HCT116 (cell line): ENCODE results near the gene DOCK11. TPM values are rescaled to one million over a fixed set of nuclear protein-coding genes. Genes with fewer than 3 reads are reported as not detected.

Experiments used
- ATAC-seq: fragments of 200-7000 bp; cut with Tn5 transposase; 2 replicates; pipeline ENCODE4 v1.9.1; 2020; ENCODE audit warnings: mild to moderate bottlenecking, moderate library complexity
- BruUV-seq: library from RNA; stranded (reverse); fragments of 400-500 nt; replicated peaks from 2 replicates; lab custom pipeline; 2021; lab: Mats Ljungman, UMichigan
- CTCF ChIA-PET: fragments of 300-600 bp; sonication (Branson Sonifier 250); formaldehyde crosslinking; loops from one replicate; lab custom pipeline; 2021; ENCODE audit warnings: antibody characterized with exemption; lab: Charles Lee
- POLR2A ChIA-PET: fragments of 300-600, 350-600 bp; sonication (Branson Sonifier 250); formaldehyde crosslinking; loops from one replicate; lab custom pipeline; 2021; ENCODE audit warnings: antibody characterized with exemption; lab: Charles Lee
- RAD21 ChIA-PET, 2 experiments: fragments of 300-600 bp; sonication (Branson Sonifier 250); formaldehyde crosslinking; loops; one replicate each; lab custom pipeline; 2023; ENCODE audit warnings: low total read pairs in 2 of 2; ENCODE audit not compliant: uncharacterized antibody in 2 of 2, unreplicated experiment in 2 of 2, low non-redundant PET in 1 of 2; lab: Charles Lee
- DNase-seq: peaks from one replicate; pipeline ENCODE4 v3.0.0-alpha.2; 2010; ENCODE audit warnings: low read depth, low spot score
- H2AFZ ChIP-seq: fragments of 200-600 bp; shearing (Covaris generic), sonication (generic); 2 replicates; pipeline ENCODE4 v1.6.1; 2017; ENCODE audit warnings: low read depth, mixed run types, mixed read lengths, antibody characterized with exemption, low read length; ENCODE audit not compliant: poor library complexity, severe bottlenecking
- H3K27ac ChIP-seq: 2 replicates; pipeline ENCODE4 v1.5.1; 2012; ENCODE audit warnings: low read depth, low read length
- H3K27me3 ChIP-seq: fragments of 200-600 bp; sonication (generic); 2 replicates; pipeline ENCODE4 v1.6.1; 2016; ENCODE audit warnings: mixed run types, low read length, mixed read lengths; ENCODE audit not compliant: insufficient read depth
- H3K36me3 ChIP-seq, 2 experiments: fragments of 200-500 bp in 1 of 2; fragments of 200-600 bp in 1 of 2; sonication (Bioruptor generic) in 1 of 2; sonication (generic) in 1 of 2; 2 replicates each; pipeline versions ENCODE4 v1.5.1 to v1.6.1; 2014 to 2016; ENCODE audit warnings: low read length in 2 of 2, inconsistent platforms in 1 of 2, mixed read lengths in 1 of 2, mixed run types in 1 of 2; ENCODE audit not compliant: insufficient read depth in 2 of 2, control insufficient read depth in 1 of 2
- H3K4me1 ChIP-seq, 2 experiments: fragments of 200-600 bp in 1 of 2; sonication (generic) in 1 of 2; 2 replicates each; pipeline versions ENCODE4 v1.5.1 to v1.6.1; 2012 to 2017; ENCODE audit warnings: low read length in 2 of 2, inconsistent platforms in 1 of 2, mild to moderate bottlenecking in 1 of 2, mixed read lengths in 1 of 2, mixed run types in 1 of 2, moderate library complexity in 1 of 2; ENCODE audit not compliant: insufficient read depth in 2 of 2, control insufficient read depth in 1 of 2
- H3K4me2 ChIP-seq: fragments of 200-600 bp; sonication (generic); 2 replicates; pipeline ENCODE4 v1.6.1; 2017; ENCODE audit warnings: mixed run types, low read length, mixed read lengths
- H3K4me3 ChIP-seq, 2 experiments: fragments of 200-600 bp in 1 of 2; sonication (generic) in 1 of 2; replicated peaks in 1 of 2; 2 replicates each; pipeline ENCODE4 v1.5.1; 2011 to 2016; ENCODE audit warnings: low read length in 2 of 2, control low read depth in 1 of 2, low read depth in 1 of 2, mild to moderate bottlenecking in 1 of 2, mixed read lengths in 1 of 2, mixed run types in 1 of 2
- H3K79me2 ChIP-seq: fragments of 200-600 bp; sonication (generic); 2 replicates; pipeline ENCODE4 v1.6.1; 2017; ENCODE audit warnings: mild to moderate bottlenecking, mixed run types, low read length, moderate library complexity, mixed read lengths; ENCODE audit not compliant: insufficient read depth
- H3K9ac ChIP-seq: fragments of 200-600 bp; sonication (generic); 2 replicates; pipeline ENCODE4 v1.6.1; 2016; ENCODE audit warnings: low read length, mixed read lengths
- H3K9me2 ChIP-seq: fragments of 200-600 bp; sonication (generic), shearing (Covaris generic); 2 replicates; pipeline ENCODE4 v1.6.1; 2017; ENCODE audit warnings: mixed run types, mild to moderate bottlenecking, moderate library complexity; ENCODE audit not compliant: insufficient read depth
- H3K9me3 ChIP-seq, 2 experiments: fragments of 200-500 bp in 1 of 2; fragments of 200-600 bp in 1 of 2; sonication (Bioruptor generic) in 1 of 2; sonication (generic) in 1 of 2; 2 replicates each; pipeline ENCODE4 v1.6.1; 2014 to 2017; ENCODE audit warnings: low read length in 2 of 2, mixed read lengths in 2 of 2, inconsistent platforms in 1 of 2, low read depth in 1 of 2, mild to moderate bottlenecking in 1 of 2, mixed run types in 1 of 2, moderate library complexity in 1 of 2; ENCODE audit not compliant: control insufficient read depth in 1 of 2, insufficient read depth in 1 of 2
- H4K20me1 ChIP-seq: fragments of 200-600 bp; sonication (generic), shearing (Covaris generic); 2 replicates; pipeline ENCODE4 v1.6.1; 2017; ENCODE audit warnings: mixed run types, mild to moderate bottlenecking, moderate library complexity; ENCODE audit not compliant: insufficient read depth
- ATF3 ChIP-seq: IDR thresholded peaks from 2 replicates; pipeline ENCODE4 v1.6.1; 2012
- CEBPB ChIP-seq: IDR thresholded peaks from 2 replicates; pipeline ENCODE4 v1.6.1; 2012; ENCODE audit warnings: low read depth
- EGR1 ChIP-seq: IDR thresholded peaks from 2 replicates; pipeline ENCODE4 v1.6.1; 2012; ENCODE audit warnings: low read depth
- FOSL1 ChIP-seq: IDR thresholded peaks from 2 replicates; pipeline ENCODE4 v1.6.1; 2012; ENCODE audit warnings: low read depth
- POLR2A ChIP-seq: IDR thresholded peaks from 2 replicates; pipeline ENCODE4 v1.7.0; 2011; ENCODE audit warnings: borderline replicate concordance; ENCODE audit not compliant: insufficient read depth, insufficient read length; ENCODE audit errors: extremely low read depth
- POLR2AphosphoS5 ChIP-seq: IDR thresholded peaks from 2 replicates; pipeline ENCODE4 v1.6.1; 2011; ENCODE audit warnings: mild to moderate bottlenecking, low read depth, low read length, moderate library complexity
- SIN3A ChIP-seq: IDR thresholded peaks from 2 replicates; pipeline ENCODE4 v1.6.1; 2012; ENCODE audit warnings: low read depth
- SRF ChIP-seq: IDR thresholded peaks from 2 replicates; pipeline ENCODE4 v1.6.1; 2012; ENCODE audit warnings: low read depth
- ZFX ChIP-seq: fragments of 450-650 bp; IDR thresholded peaks from 2 replicates; pipeline ENCODE4 v1.6.1; 2017
- intact Hi-C: fragments of 100-400 bp; cut with micrococcal nuclease; formaldehyde crosslinking; loops from 2 replicates; pipeline ENCODE4 v1.10.0; 2022
- total RNA-seq: library from RNA; stranded (reverse); gene quantifications from one replicate; pipeline ENCODE4 v1.2.1, GENCODE V29; 2021; ENCODE audit not compliant: unreplicated experiment
- TF ChIP-seq, protein P1 (sequence below): IDR thresholded peaks from 2 replicates; pipeline ENCODE4 v1.6.1; 2011; ENCODE audit warnings: mild to moderate bottlenecking, low read length, moderate library complexity; ENCODE audit not compliant: insufficient replicate concordance; ENCODE audit errors: extremely low read depth

DOCK11 gene
- total RNA-seq, 1 experiment from 2014 or later, result 0.59 TPM

GRCh38 chrX:118493653-118494297 is 1.8 kb upstream of the DOCK11 start:
- H3K9me2 ChIP-seq, result no peaks in the 10 kb centered on the region
- TF ChIP-seq POLR2AphosphoS5 (no peak), POLR2A (no peak), CEBPB (no peak), EGR1 (no peak), SIN3A (no peak), ATF3 (no peak), SRF (no peak), FOSL1 (no peak), ZFX (no peak)
- TF ChIP-seq, protein P1, sequence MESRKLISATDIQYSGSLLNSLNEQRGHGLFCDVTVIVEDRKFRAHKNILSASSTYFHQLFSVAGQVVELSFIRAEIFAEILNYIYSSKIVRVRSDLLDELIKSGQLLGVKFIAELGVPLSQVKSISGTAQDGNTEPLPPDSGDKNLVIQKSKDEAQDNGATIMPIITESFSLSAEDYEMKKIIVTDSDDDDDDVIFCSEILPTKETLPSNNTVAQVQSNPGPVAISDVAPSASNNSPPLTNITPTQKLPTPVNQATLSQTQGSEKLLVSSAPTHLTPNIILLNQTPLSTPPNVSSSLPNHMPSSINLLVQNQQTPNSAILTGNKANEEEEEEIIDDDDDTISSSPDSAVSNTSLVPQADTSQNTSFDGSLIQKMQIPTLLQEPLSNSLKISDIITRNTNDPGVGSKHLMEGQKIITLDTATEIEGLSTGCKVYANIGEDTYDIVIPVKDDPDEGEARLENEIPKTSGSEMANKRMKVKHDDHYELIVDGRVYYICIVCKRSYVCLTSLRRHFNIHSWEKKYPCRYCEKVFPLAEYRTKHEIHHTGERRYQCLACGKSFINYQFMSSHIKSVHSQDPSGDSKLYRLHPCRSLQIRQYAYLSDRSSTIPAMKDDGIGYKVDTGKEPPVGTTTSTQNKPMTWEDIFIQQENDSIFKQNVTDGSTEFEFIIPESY, result no peak
- TF ChIP-seq, all 23 proteins: peak for 0
- no peak overlapping the region for H3K4me3 ChIP-seq
- no peaks in the 10 kb centered on the region for H4K20me1 ChIP-seq
- H3K27me3 ChIP-seq, result no peaks in the 10 kb centered on the region; the same call in 1 of the 2 replicates
- H3K9ac ChIP-seq, result no peak overlapping the region
- H3K4me1 ChIP-seq, result peaks cover 3 to 9% of the 10 kb centered on the region in 2 experiments; a peak in 1 of 4 replicates
- ChIA-PET RAD21 (no interaction called here), CTCF (no interaction called here), POLR2A (no interaction called here)
- no TSS peak for BruUV-seq
- H3K79me2 ChIP-seq, result no peaks in the 10 kb centered on the region
- intact Hi-C loops, result loop anchor here (2.0 kb wide), 1 partner anchor 57 kb away; no protein-coding TSS in a partner anchor
- H3K4me2 ChIP-seq, result no peak overlapping the region
- DNase-seq, result no peak
- H3K27ac ChIP-seq, result no peak overlapping the region
- no peak for ATAC-seq
- H3K9me3 ChIP-seq, result no peaks in the 10 kb centered on the region
- no peak overlapping the region for H2AFZ ChIP-seq
- H3K36me3 ChIP-seq, result no peaks in the 10 kb centered on the region
